ENCODE data around the gene STK38L.

DNA sequence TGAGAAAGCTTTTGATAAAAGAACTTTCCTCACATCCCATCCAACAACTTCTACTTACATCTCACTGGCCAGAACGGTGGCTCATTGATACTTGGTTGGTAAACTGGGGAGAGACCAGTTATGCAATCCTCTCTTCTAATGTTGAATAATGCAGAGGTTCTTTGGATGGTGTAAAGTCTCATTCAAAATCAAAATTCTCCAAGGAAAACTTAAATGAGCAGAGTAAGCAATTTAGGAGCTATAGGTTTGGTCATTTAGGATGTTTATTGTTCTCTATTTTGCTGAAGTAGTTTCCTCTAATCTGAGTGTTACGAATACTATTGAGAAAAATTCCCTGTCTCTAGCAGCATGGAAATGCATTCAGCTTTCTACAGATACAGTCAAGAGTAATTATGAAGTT, 26.5 kb upstream of the STK38L start:
- TF ChIP-seq CTCF (IDR thresholded peaks at IDR 0.05) = no peak
- TF ChIP-seq POLR2A (IDR thresholded peaks at IDR 0.05) = no peak
